ENCODE measurements around the gene BANP.

- TF ChIP-seq ETV6 (CRISPR knock-in tag; IDR thresholded peaks at IDR 0.05) (no peak), USF2 (CRISPR knock-in tag; IDR thresholded peaks at IDR 0.05) (no peak), NR3C1 (CRISPR knock-in tag; conservative IDR thresholded peaks at IDR 0.05; ENCODE audit: low read depth) (no peak), CTCF (IDR thresholded peaks at IDR 0.05) (no peak), IRF2 (CRISPR knock-in tag; IDR thresholded peaks at IDR 0.05; ENCODE audit: borderline replicate concordance, low read depth) (no peak), NR1H2 (CRISPR knock-in tag; IDR thresholded peaks at IDR 0.05) (no peak), AFF4 (CRISPR knock-in tag; IDR thresholded peaks at IDR 0.05; ENCODE audit: borderline replicate concordance) (no peak)
- TF ChIP-seq, protein P1, sequence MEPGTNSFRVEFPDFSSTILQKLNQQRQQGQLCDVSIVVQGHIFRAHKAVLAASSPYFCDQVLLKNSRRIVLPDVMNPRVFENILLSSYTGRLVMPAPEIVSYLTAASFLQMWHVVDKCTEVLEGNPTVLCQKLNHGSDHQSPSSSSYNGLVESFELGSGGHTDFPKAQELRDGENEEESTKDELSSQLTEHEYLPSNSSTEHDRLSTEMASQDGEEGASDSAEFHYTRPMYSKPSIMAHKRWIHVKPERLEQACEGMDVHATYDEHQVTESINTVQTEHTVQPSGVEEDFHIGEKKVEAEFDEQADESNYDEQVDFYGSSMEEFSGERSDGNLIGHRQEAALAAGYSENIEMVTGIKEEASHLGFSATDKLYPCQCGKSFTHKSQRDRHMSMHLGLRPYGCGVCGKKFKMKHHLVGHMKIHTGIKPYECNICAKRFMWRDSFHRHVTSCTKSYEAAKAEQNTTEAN (CRISPR knock-in tag; IDR thresholded peaks at IDR 0.05) = no peak
- TF ChIP-seq, protein P2, sequence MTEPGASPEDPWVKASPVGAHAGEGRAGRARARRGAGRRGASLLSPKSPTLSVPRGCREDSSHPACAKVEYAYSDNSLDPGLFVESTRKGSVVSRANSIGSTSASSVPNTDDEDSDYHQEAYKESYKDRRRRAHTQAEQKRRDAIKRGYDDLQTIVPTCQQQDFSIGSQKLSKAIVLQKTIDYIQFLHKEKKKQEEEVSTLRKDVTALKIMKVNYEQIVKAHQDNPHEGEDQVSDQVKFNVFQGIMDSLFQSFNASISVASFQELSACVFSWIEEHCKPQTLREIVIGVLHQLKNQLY (CRISPR knock-in tag; IDR thresholded peaks at IDR 0.05) = no peak
- TF ChIP-seq, protein P3, sequence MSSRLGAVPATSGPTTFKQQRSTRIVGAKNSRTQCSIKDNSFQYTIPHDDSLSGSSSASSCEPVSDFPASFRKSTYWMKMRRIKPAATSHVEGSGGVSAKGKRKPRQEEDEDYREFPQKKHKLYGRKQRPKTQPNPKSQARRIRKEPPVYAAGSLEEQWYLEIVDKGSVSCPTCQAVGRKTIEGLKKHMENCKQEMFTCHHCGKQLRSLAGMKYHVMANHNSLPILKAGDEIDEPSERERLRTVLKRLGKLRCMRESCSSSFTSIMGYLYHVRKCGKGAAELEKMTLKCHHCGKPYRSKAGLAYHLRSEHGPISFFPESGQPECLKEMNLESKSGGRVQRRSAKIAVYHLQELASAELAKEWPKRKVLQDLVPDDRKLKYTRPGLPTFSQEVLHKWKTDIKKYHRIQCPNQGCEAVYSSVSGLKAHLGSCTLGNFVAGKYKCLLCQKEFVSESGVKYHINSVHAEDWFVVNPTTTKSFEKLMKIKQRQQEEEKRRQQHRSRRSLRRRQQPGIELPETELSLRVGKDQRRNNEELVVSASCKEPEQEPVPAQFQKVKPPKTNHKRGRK (CRISPR knock-in tag; IDR thresholded peaks at IDR 0.05; ENCODE audit: borderline replicate concordance) = no peak
Measured at GRCh38 chr16:87919681-87919994, 31.6 kb upstream of the BANP start.

Measured in WTC11 (cell line).